K562 (cell line): Measurements from ENCODE around the gene DGUOK. TPM values are rescaled to one million over a fixed set of nuclear protein-coding genes. Genes with fewer than 3 reads are reported as not detected.

Experiments used
- ARID4B ChIP-seq: sonication (generic); formaldehyde crosslinking; IDR thresholded peaks from 2 replicates; pipeline ENCODE4 v1.8.0; 2022; ENCODE audit warnings: mild to moderate bottlenecking, missing genetic modification reagents
- GATAD2A ChIP-seq: fragments of 450-650 bp; IDR thresholded peaks from 2 replicates; pipeline ENCODE4 v1.6.1; 2017
- PRPF4 ChIP-seq: fragments of 200-400 bp; formaldehyde crosslinking; IDR thresholded peaks from one replicate; pipeline ENCODE4 v1.6.1; 2017; ENCODE audit warnings: low read length, low read depth, mild to moderate bottlenecking; ENCODE audit not compliant: insufficient read depth, poor library complexity, severe bottlenecking
- SREBF1 ChIP-seq: fragments of 150-350 bp; IDR thresholded peaks from 2 replicates; pipeline ENCODE4 v1.6.1; 2014; ENCODE audit warnings: antibody characterized with exemption, low read depth, low read length, borderline replicate concordance
- TBL1XR1 ChIP-seq, 2 experiments: IDR thresholded peaks; 2 replicates each; pipeline ENCODE4 v1.6.1; 2012; ENCODE audit warnings: improper control_type of control experiment in 2 of 2, low read length in 2 of 2, mild to moderate bottlenecking in 1 of 2
- polyA plus RNA-seq, 8 experiments: library from polyadenylated mRNA; depleted of rRNA in 4 of 8; stranded (reverse) in 5 of 8; unstranded in 3 of 8; fragments of >200 nt; fragmentation: Nextera tagmentation in 2 of 8; fragmentation: Illumina TruSeq in 1 of 8; extraction: Ambion mirVana in 2 of 8; extraction: Trizol in 1 of 8; gene quantifications; 2 replicates each; pipeline versions ENCODE4 v1.2.1 to v1.2.3, GENCODE V29; 2011 to 2014; ENCODE audit warnings: inconsistent platforms in 1 of 8, missing spikeins in 1 of 8
- total RNA-seq, 7 experiments: library from RNA; depleted of rRNA in 6 of 7; stranded (reverse); fragments of >200 nt in 6 of 7; fragmentation: Illumina TruSeq in 2 of 7; extraction: Trizol in 2 of 7; gene quantifications; 2 replicates each; pipeline versions ENCODE4 v1.2.1 to v1.2.3, GENCODE V29; 2011 to 2021; ENCODE audit warnings: low replicate concordance in 1 of 7

The DGUOK gene
- total and polyA plus RNA-seq, 9 of the 15 experiments (the other 6 are each of a cell fraction or from before 2014, with no cell fraction given) = 67.0 to 288 (median 126) TPM

- TF ChIP-seq ARID4B = no peak
- no peak for TF ChIP-seq GATAD2A
- no peak for TF ChIP-seq SREBF1
- TF ChIP-seq PRPF4 = no peak
- TF ChIP-seq TBL1XR1 (IDR thresholded peaks at IDR 0.05; ENCODE audit: low read length in 2 of 2) = no peak
Measured at GRCh38 chr2:73949802-73950201, 23.1 kb downstream of the DGUOK start (continued).
